HEK293T (cell line): ENCODE data around the gene HDAC8.

ENCODE experiments used
- BHLHE40 ChIP-seq: fragments of 450-650 bp; IDR thresholded peaks from 2 replicates; pipeline ENCODE4 v1.6.1; 2016; ENCODE audit warnings: mild to moderate bottlenecking, moderate library complexity, borderline replicate concordance
- CTBP1 ChIP-seq: fragments of 450-650 bp; IDR thresholded peaks from 2 replicates; pipeline ENCODE4 v1.6.1; 2016; ENCODE audit warnings: borderline replicate concordance
- ELF4 ChIP-seq: fragments of 450-650 bp; IDR thresholded peaks from 2 replicates; pipeline ENCODE4 v1.6.1; 2017; ENCODE audit warnings: antibody characterized with exemption
- FOXA1 ChIP-seq: fragments of 450-650 bp; IDR thresholded peaks from 2 replicates; pipeline ENCODE4 v1.6.1; 2016; ENCODE audit warnings: mild to moderate bottlenecking
- FOXK2 ChIP-seq: fragments of 450-650 bp; IDR thresholded peaks from 2 replicates; pipeline ENCODE4 v1.6.1; 2016; ENCODE audit warnings: mild to moderate bottlenecking
- FOXM1 ChIP-seq: fragments of 450-650 bp; IDR thresholded peaks from 2 replicates; pipeline ENCODE4 v1.6.1; 2017; ENCODE audit warnings: mild to moderate bottlenecking, borderline replicate concordance
- L3MBTL2 ChIP-seq: fragments of 450-650 bp; conservative IDR thresholded peaks from 2 replicates; pipeline ENCODE4 v1.6.1; 2016; ENCODE audit warnings: mild to moderate bottlenecking
- LEF1 ChIP-seq: fragments of 450-650 bp; IDR thresholded peaks from 2 replicates; pipeline ENCODE4 v1.6.1; 2017; ENCODE audit warnings: mild to moderate bottlenecking, borderline replicate concordance
- SP1 ChIP-seq: fragments of 450-650 bp; IDR thresholded peaks from 2 replicates; pipeline ENCODE4 v1.6.1; 2017
- TARDBP ChIP-seq: fragments of 450-650 bp; IDR thresholded peaks from 2 replicates; pipeline ENCODE4 v1.6.1; 2016

DNA sequence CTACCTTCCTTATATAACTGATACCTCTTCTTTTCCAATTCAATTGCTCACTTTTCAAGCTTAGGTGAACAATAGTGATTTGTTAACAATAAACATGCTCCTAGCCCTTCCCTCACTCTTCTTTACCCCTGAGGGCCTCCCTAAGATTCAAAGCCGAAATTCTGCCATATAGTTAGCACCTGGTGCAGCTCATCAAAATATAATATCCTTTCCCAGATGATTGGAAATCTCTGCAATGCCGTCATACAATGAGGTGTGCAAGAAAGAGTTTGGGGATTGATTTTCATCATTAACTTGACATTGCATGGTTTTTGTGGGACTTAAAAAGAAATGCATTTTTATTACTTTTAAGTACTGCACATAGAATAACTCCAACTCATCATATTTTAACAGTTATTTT is 95.3 kb downstream of the HDAC8 start:
- TF ChIP-seq SP1 (no peak), ELF4 (no peak), FOXA1 (no peak), CTBP1 (no peak), L3MBTL2 (no peak), TARDBP (no peak), FOXM1 (no peak), LEF1 (no peak), BHLHE40 (no peak), FOXK2 (no peak)
